ENCODE measurements around the gene SYT1. TPM values are rescaled to one million over a fixed set of nuclear protein-coding genes. Genes with fewer than 3 reads are reported as not detected.

The SYT1 gene
- total RNA-seq, 4 donors from 2014 or later, result 9.7 to 24.3 (median 18.3) TPM

- TF ChIP-seq CTCF (IDR thresholded peaks at IDR 0.05), result no peak
- TF ChIP-seq POLR2A (IDR thresholded peaks at IDR 0.05), result no peak
- Histone ChIP-seq H3K27ac (peak overlapping the region; percentile 30 to 87), H3K27me3 (no peaks in the 10 kb centered on the region), H3K4me3 (no peak overlapping the region), H3K9me3 (no peaks in the 10 kb centered on the region), H3K4me1 (peaks cover 0 to 4% of the 10 kb centered on the region in 2 donors), H3K36me3 (no peaks in the 10 kb centered on the region)
- intact Hi-C loops (cut with DNase I; ENCODE audit: low total_unique reads), result no loop called here
- no peak for DNase-seq
These were observed 577.0 kb downstream of the SYT1 start for GRCh38 chr12:79441534-79441933.

- Histone ChIP-seq H3K27ac (peak overlapping the region; percentile 30 to 87), H3K4me1 (peaks cover 0 to 4% of the 10 kb centered on the region in 2 donors), H3K4me3 (no peak overlapping the region), H3K9me3 (no peaks in the 10 kb centered on the region), H3K36me3 (no peaks in the 10 kb centered on the region), H3K27me3 (no peaks in the 10 kb centered on the region)
- intact Hi-C loops (cut with DNase I; ENCODE audit: low total_unique reads), result no loop called here
- DNase-seq, result no peak
- TF ChIP-seq POLR2A (IDR thresholded peaks at IDR 0.05), result no peak
- TF ChIP-seq CTCF (IDR thresholded peaks at IDR 0.05), result no peak
These were observed 577.8 kb downstream of the SYT1 start for GRCh38 chr12:79442396-79442795.

- TF ChIP-seq CTCF (IDR thresholded peaks at IDR 0.05), result no peak
- TF ChIP-seq POLR2A (IDR thresholded peaks at IDR 0.05), result no peak
- DNase-seq, result no peak
- Histone ChIP-seq H3K9me3 (no peaks in the 10 kb centered on the region), H3K36me3 (no peaks in the 10 kb centered on the region), H3K27me3 (no peaks in the 10 kb centered on the region), H3K27ac (peak overlapping the region; percentile 48 to 87), H3K4me3 (no peak overlapping the region), H3K4me1 (peaks cover 0 to 1% of the 10 kb centered on the region in 2 donors)
- intact Hi-C loops (cut with DNase I; ENCODE audit: low total_unique reads), result no loop called here
These were observed 579.5 kb downstream of the SYT1 start for GRCh38 chr12:79444089-79444488.

GRCh38 chr12:79448816-79449215, 584.2 kb downstream of the SYT1 start:
- no peaks in the 10 kb centered on the region for H3K9me3 ChIP-seq
- no peaks in the 10 kb centered on the region for H3K36me3 ChIP-seq
- H3K27ac ChIP-seq, result no peak overlapping the region
- intact Hi-C loops (cut with DNase I; ENCODE audit: low total_unique reads), result no loop called here
- H3K4me1 ChIP-seq, result peaks cover 5 to 8% of the 10 kb centered on the region in 2 donors
- H3K27me3 ChIP-seq, result no peaks in the 10 kb centered on the region
- TF ChIP-seq POLR2A (IDR thresholded peaks at IDR 0.05), result no peak
- no peak for TF ChIP-seq CTCF (IDR thresholded peaks at IDR 0.05)
- no peak for DNase-seq
- no peak overlapping the region for H3K4me3 ChIP-seq

- peaks cover 5 to 13% of the 10 kb centered on the region in 2 donors for H3K4me1 ChIP-seq
- no peak for DNase-seq
- H3K4me3 ChIP-seq, result no peak overlapping the region
- TF ChIP-seq CTCF (IDR thresholded peaks at IDR 0.05), result no peak
- no peak for TF ChIP-seq POLR2A (IDR thresholded peaks at IDR 0.05)
- no peaks in the 10 kb centered on the region for H3K27me3 ChIP-seq
- peak overlapping the region; percentile 71 to 95 for H3K27ac ChIP-seq
- intact Hi-C loops (cut with DNase I; ENCODE audit: low total_unique reads), result no loop called here
- H3K9me3 ChIP-seq, result no peaks in the 10 kb centered on the region
- no peaks in the 10 kb centered on the region for H3K36me3 ChIP-seq
These were observed 586.8 kb downstream of the SYT1 start for GRCh38 chr12:79451365-79451764.

Measured in uterus (tissue), 4 donors.